ENCODE data around the gene MYRIP.
"Not testable (repeated sequence)": the region's sequence is repeated elsewhere in the genome, so short reads cannot be mapped to it uniquely, and the experiment has no call there.

Gene MYRIP

GRCh38 chr3:40057077-40057476 is 247.7 kb downstream of the MYRIP start:
- peaks cover 8% of the 10 kb centered on the region for H3K9me3 Mint-ChIP-seq
- H3K4me1 Mint-ChIP-seq (ENCODE audit: low read depth), result no peaks in the 10 kb centered on the region
- no peak overlapping the region for H3K4me3 Mint-ChIP-seq
- no peak overlapping the region for H3K27ac Mint-ChIP-seq
- no peaks in the 10 kb centered on the region for H3K36me3 Mint-ChIP-seq (ENCODE audit: low read depth)
- intact Hi-C loops (cut with micrococcal nuclease), result no loop called here
- H3K27me3 Mint-ChIP-seq, result no peaks in the 10 kb centered on the region

- H3K36me3 Mint-ChIP-seq (ENCODE audit: low read depth), result no peaks in the 10 kb centered on the region
- no peak overlapping the region for H3K4me3 Mint-ChIP-seq
- no peak overlapping the region for H3K27ac Mint-ChIP-seq
- intact Hi-C loops (cut with micrococcal nuclease), result no loop called here
- no peaks in the 10 kb centered on the region for H3K4me1 Mint-ChIP-seq (ENCODE audit: low read depth)
- H3K9me3 Mint-ChIP-seq, result peaks cover 8% of the 10 kb centered on the region
- H3K27me3 Mint-ChIP-seq, result no peaks in the 10 kb centered on the region
Measured at GRCh38 chr3:40057786-40058185, 248.4 kb downstream of the MYRIP start.

- no peaks in the 10 kb centered on the region for H3K9me3 Mint-ChIP-seq
- intact Hi-C loops (cut with micrococcal nuclease), result no loop called here
Measured at GRCh38 chr3:40068636-40069035, 259.2 kb downstream of the MYRIP start.

GRCh38 chr3:40070816-40071215 is 261.4 kb downstream of the MYRIP start:
- Mint-ChIP-seq H3K4me3 (no peak overlapping the region), H3K9me3 (no peaks in the 10 kb centered on the region), H3K4me1 (ENCODE audit: low read depth) (no peaks in the 10 kb centered on the region), H3K27me3 (peaks cover 4% of the 10 kb centered on the region), H3K27ac (no peak overlapping the region), H3K36me3 (ENCODE audit: low read depth) (no peaks in the 10 kb centered on the region)
- intact Hi-C loops (cut with micrococcal nuclease), result no loop called here

More at GRCh38 chr3:40068636-40069035, 259.2 kb downstream of the MYRIP start:
- no peak overlapping the region for H3K27ac Mint-ChIP-seq
- H3K36me3 Mint-ChIP-seq (ENCODE audit: low read depth), result no peaks in the 10 kb centered on the region
- H3K4me1 Mint-ChIP-seq (ENCODE audit: low read depth), result no peaks in the 10 kb centered on the region
- H3K4me3 Mint-ChIP-seq, result no peak overlapping the region
- peaks cover 6% of the 10 kb centered on the region for H3K27me3 Mint-ChIP-seq

- Mint-ChIP-seq H3K27ac (no peak overlapping the region), H3K9me3 (no peaks in the 10 kb centered on the region), H3K27me3 (peaks cover 4% of the 10 kb centered on the region), H3K4me3 (no peak overlapping the region), H3K4me1 (ENCODE audit: low read depth) (no peaks in the 10 kb centered on the region), H3K36me3 (ENCODE audit: low read depth) (no peaks in the 10 kb centered on the region)
- intact Hi-C loops (cut with micrococcal nuclease), result no loop called here
Measured at GRCh38 chr3:40071683-40072238, 262.4 kb downstream of the MYRIP start.

- H3K9me3 Mint-ChIP-seq, result no peaks in the 10 kb centered on the region
- no peak overlapping the region for H3K27ac Mint-ChIP-seq
- H3K4me3 Mint-ChIP-seq, result no peak overlapping the region
- intact Hi-C loops (cut with micrococcal nuclease), result no loop called here
- peaks cover 4% of the 10 kb centered on the region for H3K27me3 Mint-ChIP-seq
- no peaks in the 10 kb centered on the region for H3K4me1 Mint-ChIP-seq (ENCODE audit: low read depth)
- no peaks in the 10 kb centered on the region for H3K36me3 Mint-ChIP-seq (ENCODE audit: low read depth)
Measured at GRCh38 chr3:40073310-40074007, 264.1 kb downstream of the MYRIP start.

- intact Hi-C loops (cut with micrococcal nuclease); H3K36me3 Mint-ChIP-seq (ENCODE audit: low read depth); H3K27ac Mint-ChIP-seq; H3K27me3 Mint-ChIP-seq; H3K4me3 Mint-ChIP-seq; H3K4me1 Mint-ChIP-seq (ENCODE audit: low read depth): not testable (repeated sequence)
- peaks cover 15% of the 10 kb centered on the region for H3K9me3 Mint-ChIP-seq
Measured at GRCh38 chr3:40077139-40077538, 267.7 kb downstream of the MYRIP start.

- H3K27me3 Mint-ChIP-seq; intact Hi-C loops (cut with micrococcal nuclease); H3K27ac Mint-ChIP-seq; H3K4me1 Mint-ChIP-seq (ENCODE audit: low read depth); H3K4me3 Mint-ChIP-seq; H3K36me3 Mint-ChIP-seq (ENCODE audit: low read depth): not testable (repeated sequence)
- peaks cover 16% of the 10 kb centered on the region for H3K9me3 Mint-ChIP-seq
Measured at GRCh38 chr3:40077828-40078492, 268.6 kb downstream of the MYRIP start.

- Mint-ChIP-seq H3K4me1 (ENCODE audit: low read depth) (no peaks in the 10 kb centered on the region), H3K27me3 (no peaks in the 10 kb centered on the region), H3K36me3 (ENCODE audit: low read depth) (no peaks in the 10 kb centered on the region), H3K9me3 (peaks cover 21% of the 10 kb centered on the region), H3K4me3 (no peak overlapping the region), H3K27ac (no peak overlapping the region)
- intact Hi-C loops (cut with micrococcal nuclease), result no loop called here
Measured at GRCh38 chr3:40078590-40078989, 269.2 kb downstream of the MYRIP start.

- intact Hi-C loops (cut with micrococcal nuclease), result no loop called here
Measured at GRCh38 chr3:40079203-40079846, 269.9 kb downstream of the MYRIP start.

GRCh38 chr3:40079847-40080240 is 270.4 kb downstream of the MYRIP start:
- H3K4me1 Mint-ChIP-seq (ENCODE audit: low read depth), result no peaks in the 10 kb centered on the region
- no peaks in the 10 kb centered on the region for H3K36me3 Mint-ChIP-seq (ENCODE audit: low read depth)
- no peaks in the 10 kb centered on the region for H3K27me3 Mint-ChIP-seq
- no peak overlapping the region for H3K27ac Mint-ChIP-seq
- H3K4me3 Mint-ChIP-seq, result no peak overlapping the region
- intact Hi-C loops (cut with micrococcal nuclease), result no loop called here
- H3K9me3 Mint-ChIP-seq, result peaks cover 24% of the 10 kb centered on the region

More at GRCh38 chr3:40079203-40079846, 269.9 kb downstream of the MYRIP start:
- no peak overlapping the region for H3K27ac Mint-ChIP-seq
- no peaks in the 10 kb centered on the region for H3K36me3 Mint-ChIP-seq (ENCODE audit: low read depth)
- H3K27me3 Mint-ChIP-seq, result no peaks in the 10 kb centered on the region
- H3K4me1 Mint-ChIP-seq (ENCODE audit: low read depth), result no peaks in the 10 kb centered on the region
- peaks cover 24% of the 10 kb centered on the region for H3K9me3 Mint-ChIP-seq
- no peak overlapping the region for H3K4me3 Mint-ChIP-seq

GRCh38 chr3:40083066-40083465 is 273.7 kb downstream of the MYRIP start:
- no peaks in the 10 kb centered on the region for H3K27me3 Mint-ChIP-seq

GRCh38 chr3:40084424-40084823 is 275.0 kb downstream of the MYRIP start:
- H3K27me3 Mint-ChIP-seq; intact Hi-C loops (cut with micrococcal nuclease); H3K27ac Mint-ChIP-seq; H3K4me1 Mint-ChIP-seq (ENCODE audit: low read depth); H3K4me3 Mint-ChIP-seq; H3K36me3 Mint-ChIP-seq (ENCODE audit: low read depth): not testable (repeated sequence)
- peaks cover 24% of the 10 kb centered on the region for H3K9me3 Mint-ChIP-seq

More at GRCh38 chr3:40083066-40083465, 273.7 kb downstream of the MYRIP start:
- no peak overlapping the region for H3K27ac Mint-ChIP-seq
- intact Hi-C loops (cut with micrococcal nuclease), result no loop called here
- no peak overlapping the region for H3K4me3 Mint-ChIP-seq
- peaks cover 24% of the 10 kb centered on the region for H3K9me3 Mint-ChIP-seq
- H3K36me3 Mint-ChIP-seq (ENCODE audit: low read depth), result no peaks in the 10 kb centered on the region
- H3K4me1 Mint-ChIP-seq (ENCODE audit: low read depth), result no peaks in the 10 kb centered on the region
